Liver (tissue), 9 donors: ENCODE measurements around the gene FRMD4A. TPM values are rescaled to one million over a fixed set of nuclear protein-coding genes. Genes with fewer than 3 reads are reported as not detected.
"Not testable (repeated sequence)": the region's sequence is repeated elsewhere in the genome, so short reads cannot be mapped to it uniquely, and the experiment has no call there.

ENCODE experiments used
- DNase-seq: peaks from one replicate; pipeline ENCODE4 v3.0.0-alpha.2; 2017; ENCODE audit warnings: low spot score
- H3K27ac ChIP-seq, 2 donors: one replicate each; pipeline ENCODE4 v1.7.0; 2013; ENCODE audit warnings: inconsistent platforms in 2 of 2, low read length in 2 of 2, control low read depth in 1 of 2, low read depth in 1 of 2, mild to moderate bottlenecking in 1 of 2
- H3K27me3 ChIP-seq, 4 donors: one replicate each; pipeline versions ENCODE4 v1.6.1 to v1.7.0; 2013; ENCODE audit warnings: low read length in 3 of 4, inconsistent platforms in 1 of 4, mild to moderate bottlenecking in 1 of 4, moderate library complexity in 1 of 4; ENCODE audit not compliant: control insufficient read depth in 4 of 4, insufficient read depth in 4 of 4
- H3K36me3 ChIP-seq, 4 donors: one replicate each; pipeline versions ENCODE4 v1.6.1 to v1.7.0; 2013; ENCODE audit warnings: low read length in 3 of 4, mild to moderate bottlenecking in 3 of 4, low read depth in 1 of 4, moderate library complexity in 1 of 4; ENCODE audit not compliant: control insufficient read depth in 4 of 4, insufficient read depth in 3 of 4
- H3K4me1 ChIP-seq, 4 donors: one replicate each; pipeline versions ENCODE4 v1.6.1 to v1.7.0; 2013; ENCODE audit warnings: low read length in 3 of 4, mild to moderate bottlenecking in 3 of 4, moderate library complexity in 1 of 4; ENCODE audit not compliant: control insufficient read depth in 4 of 4, insufficient read depth in 4 of 4
- H3K4me3 ChIP-seq, 3 donors: one replicate each; pipeline versions ENCODE4 v1.6.1 to v1.7.0; 2013; ENCODE audit warnings: low read length in 3 of 3, control low read depth in 1 of 3, low read depth in 1 of 3, mild to moderate bottlenecking in 1 of 3
- H3K9ac ChIP-seq, 2 donors: one replicate each; pipeline ENCODE4 v1.7.0; 2013; ENCODE audit warnings: low read length in 2 of 2, mild to moderate bottlenecking in 2 of 2, moderate library complexity in 2 of 2, control low read depth in 1 of 2, low read depth in 1 of 2
- H3K9me3 ChIP-seq, 4 donors: one replicate each; pipeline versions ENCODE4 v1.6.1 to v1.7.0; 2013; ENCODE audit warnings: low read length in 3 of 4; ENCODE audit not compliant: control insufficient read depth in 4 of 4
- ATF3 ChIP-seq: IDR thresholded peaks from 2 replicates; pipeline ENCODE4 v1.6.1; 2016; ENCODE audit warnings: antibody characterized with exemption
- FOXA1 ChIP-seq: IDR thresholded peaks from 2 replicates; pipeline ENCODE4 v1.6.1; 2016; ENCODE audit warnings: antibody characterized with exemption
- FOXA2 ChIP-seq: IDR thresholded peaks from 2 replicates; pipeline ENCODE4 v1.6.1; 2016; ENCODE audit warnings: antibody characterized with exemption
- GABPA ChIP-seq, 2 donors: IDR thresholded peaks in 1 of 2; conservative IDR thresholded peaks in 1 of 2; 2 replicates each; pipeline ENCODE4 v1.6.1; 2016; ENCODE audit warnings: antibody characterized with exemption in 2 of 2, mild to moderate bottlenecking in 1 of 2, moderate library complexity in 1 of 2
- HNF4A ChIP-seq, 2 donors: conservative IDR thresholded peaks; 2 replicates each; pipeline ENCODE4 v1.6.1; 2016; ENCODE audit warnings: antibody characterized with exemption in 2 of 2, mild to moderate bottlenecking in 2 of 2
- HNF4G ChIP-seq: IDR thresholded peaks from 2 replicates; pipeline ENCODE4 v1.6.1; 2016; ENCODE audit warnings: antibody characterized with exemption
- JUND ChIP-seq, 2 donors: IDR thresholded peaks; 2 replicates each; pipeline ENCODE4 v1.6.1; 2016; ENCODE audit warnings: antibody characterized with exemption in 2 of 2
- MAX ChIP-seq: IDR thresholded peaks from 2 replicates; pipeline ENCODE4 v1.6.1; 2016; ENCODE audit warnings: antibody characterized with exemption
- NR2F2 ChIP-seq: IDR thresholded peaks from 2 replicates; pipeline ENCODE4 v1.6.1; 2016; ENCODE audit warnings: antibody characterized with exemption
- RAD21 ChIP-seq, 2 donors: IDR thresholded peaks; 2 replicates each; pipeline ENCODE4 v1.6.1; 2016; ENCODE audit warnings: antibody characterized with exemption in 2 of 2, mild to moderate bottlenecking in 2 of 2
- RXRA ChIP-seq, 2 donors: IDR thresholded peaks; 2 replicates each; pipeline ENCODE4 v1.6.1; 2017 to 2018; ENCODE audit warnings: antibody characterized with exemption in 2 of 2, mild to moderate bottlenecking in 1 of 2
- SP1 ChIP-seq: IDR thresholded peaks from 2 replicates; pipeline ENCODE4 v1.6.1; 2018; ENCODE audit warnings: antibody characterized with exemption, mild to moderate bottlenecking
- YY1 ChIP-seq: IDR thresholded peaks from 2 replicates; pipeline ENCODE4 v1.6.1; 2016; ENCODE audit warnings: antibody characterized with exemption, mild to moderate bottlenecking
- WGBS: extraction: QIAGEN DNeasy Blood & Tissue Kit; methylation state at CpG from one replicate; pipeline ENCODE4 v1.1.7; 2013; 5-methylcytosine and 5-hydroxymethylcytosine counted together
- polyA plus RNA-seq, 2 donors: library from polyadenylated mRNA; stranded (reverse) in 1 of 2; unstranded in 1 of 2; fragments of 200-250 nt in 1 of 2; fragments of >200 nt in 1 of 2; fragmentation: Nextera tagmentation in 1 of 2; extraction: Ambion mirVana in 1 of 2; gene quantifications; one replicate each; pipeline versions ENCODE4 v1.2.1 to v1.2.3, GENCODE V29; 2013 to 2015
- total RNA-seq, 2 donors: library from RNA; depleted of rRNA; stranded (reverse); fragments of >200 nt; gene quantifications; one replicate each; pipeline ENCODE4 v1.2.3, GENCODE V29; 2014
- TF ChIP-seq, protein P1 (sequence below): fragments of 150-350 bp; IDR thresholded peaks from 2 replicates; pipeline ENCODE4 v1.5.1; 2017; ENCODE audit warnings: improper control_type of control experiment, low read depth, low read length; ENCODE audit not compliant: missing input control
- donor health status: healthy.
- donor health status: healthy.
- donor health status: healthy.
- donor health status: healthy.
- donor health status: healthy.

Gene FRMD4A
- total and polyA plus RNA-seq, 4 donors, result 8.2 to 34.3 (median 13.1) TPM

DNA sequence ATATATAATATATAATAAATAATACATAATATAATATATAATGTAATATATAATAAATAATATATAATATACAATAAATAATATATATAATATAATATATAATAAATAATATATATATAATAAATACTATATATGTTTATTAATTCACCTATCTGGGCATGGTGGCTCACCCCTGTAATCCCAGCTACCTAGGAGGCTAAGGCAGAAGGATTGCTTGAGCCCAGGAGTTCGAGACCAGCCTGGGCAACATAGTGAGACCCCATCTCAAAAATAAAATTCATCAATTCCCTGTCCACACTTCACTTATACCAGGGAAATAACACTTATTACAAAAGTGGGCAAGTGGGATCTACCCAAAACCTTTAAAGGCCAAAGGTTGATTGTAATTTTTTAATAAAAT lies 462.9 kb downstream of the FRMD4A start:
- no peak for DNase-seq
- Histone ChIP-seq H3K4me1 (no peaks in the 10 kb centered on the region), H3K9ac (no peak overlapping the region), H3K4me3 (no peak overlapping the region), H3K27me3 (no peaks in the 10 kb centered on the region), H3K36me3 (no peaks in the 10 kb centered on the region), H3K27ac (no peak overlapping the region), H3K9me3 (no peaks in the 10 kb centered on the region)
- WGBS, result 95% methylated on average over 1 of the region's 1 CpG
- TF ChIP-seq, protein P1, sequence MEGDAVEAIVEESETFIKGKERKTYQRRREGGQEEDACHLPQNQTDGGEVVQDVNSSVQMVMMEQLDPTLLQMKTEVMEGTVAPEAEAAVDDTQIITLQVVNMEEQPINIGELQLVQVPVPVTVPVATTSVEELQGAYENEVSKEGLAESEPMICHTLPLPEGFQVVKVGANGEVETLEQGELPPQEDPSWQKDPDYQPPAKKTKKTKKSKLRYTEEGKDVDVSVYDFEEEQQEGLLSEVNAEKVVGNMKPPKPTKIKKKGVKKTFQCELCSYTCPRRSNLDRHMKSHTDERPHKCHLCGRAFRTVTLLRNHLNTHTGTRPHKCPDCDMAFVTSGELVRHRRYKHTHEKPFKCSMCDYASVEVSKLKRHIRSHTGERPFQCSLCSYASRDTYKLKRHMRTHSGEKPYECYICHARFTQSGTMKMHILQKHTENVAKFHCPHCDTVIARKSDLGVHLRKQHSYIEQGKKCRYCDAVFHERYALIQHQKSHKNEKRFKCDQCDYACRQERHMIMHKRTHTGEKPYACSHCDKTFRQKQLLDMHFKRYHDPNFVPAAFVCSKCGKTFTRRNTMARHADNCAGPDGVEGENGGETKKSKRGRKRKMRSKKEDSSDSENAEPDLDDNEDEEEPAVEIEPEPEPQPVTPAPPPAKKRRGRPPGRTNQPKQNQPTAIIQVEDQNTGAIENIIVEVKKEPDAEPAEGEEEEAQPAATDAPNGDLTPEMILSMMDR, result no peak
- TF ChIP-seq HNF4A (conservative IDR thresholded peaks at IDR 0.05) (no peak), FOXA1 (no peak), NR2F2 (no peak), SP1 (no peak), ATF3 (no peak)

DNA sequence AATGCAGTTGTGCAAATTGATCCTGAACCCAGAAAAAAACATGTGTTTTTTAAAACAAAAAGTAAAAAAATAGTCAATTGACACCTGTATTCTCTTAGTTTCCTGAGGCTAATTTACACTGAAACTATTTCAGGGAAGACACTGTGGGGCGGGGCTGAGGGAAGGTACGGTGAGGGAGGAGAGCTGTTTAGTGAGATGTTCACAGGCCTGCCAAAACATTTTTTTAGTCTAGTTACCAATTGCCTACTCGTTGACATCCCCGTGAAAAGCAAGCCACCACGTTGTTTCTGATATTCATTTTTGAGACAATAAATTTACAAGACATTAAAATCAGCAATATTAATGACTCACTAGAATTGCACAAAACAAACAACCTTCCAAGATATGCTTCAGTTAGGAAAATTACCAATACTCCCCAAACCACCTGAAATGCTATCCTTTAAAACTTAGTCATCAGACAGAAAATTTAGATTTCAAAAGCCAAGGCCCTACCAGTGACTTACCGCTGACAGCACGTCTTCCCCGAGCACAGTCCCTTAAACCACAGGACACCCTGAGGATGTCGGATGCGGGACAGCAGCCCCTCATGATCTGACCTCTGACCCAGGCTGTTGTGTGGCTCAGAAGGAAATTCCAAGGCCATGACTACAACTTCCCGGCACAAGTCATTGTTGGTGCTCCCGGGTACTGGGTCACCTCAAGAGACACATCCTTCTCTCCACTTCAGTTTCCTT lies 464.8 kb downstream of the FRMD4A start:
- no peak for DNase-seq

GRCh38 chr10:13865220-13865619 lies 465.5 kb downstream of the FRMD4A start:
- not testable (repeated sequence) for DNase-seq, H3K9me3 ChIP-seq, H3K27me3 ChIP-seq, H3K4me3 ChIP-seq, H3K36me3 ChIP-seq, H3K9ac ChIP-seq, H3K4me1 ChIP-seq
- peak overlapping the region in 1 of 2 donors; percentile 33 for H3K27ac ChIP-seq
- WGBS, result 96% methylated on average over 4 of the region's 4 CpGs

More for the DNA sequence above, 464.8 kb downstream of the FRMD4A start:
- Histone ChIP-seq H3K36me3 (no peaks in the 10 kb centered on the region), H3K4me1 (no peaks in the 10 kb centered on the region), H3K9ac (no peak overlapping the region), H3K4me3 (no peak overlapping the region), H3K9me3 (no peaks in the 10 kb centered on the region), H3K27ac (peak overlapping the region; percentile 36 to 50), H3K27me3 (no peaks in the 10 kb centered on the region)
- peak; percentile 92 for TF ChIP-seq NR2F2
- TF ChIP-seq GABPA (IDR thresholded peaks at IDR 0.05 in 1 of 2, conservative IDR thresholded peaks at IDR 0.05 in 1 of 2), result no peak
- peak in 1 of 2 donors; percentile 36 for TF ChIP-seq JUND (IDR thresholded peaks at IDR 0.05)
- peak in 1 of 2 donors; percentile 42 for TF ChIP-seq RXRA (IDR thresholded peaks at IDR 0.05)
- no peak for TF ChIP-seq SP1
- 78% methylated on average over 12 of the region's 12 CpGs for WGBS

GRCh38 chr10:13862546-13863233 lies 468.0 kb downstream of the FRMD4A start:
- no peak overlapping the region for H3K9ac ChIP-seq
- no peaks in the 10 kb centered on the region for H3K4me1 ChIP-seq
- no peak overlapping the region for H3K4me3 ChIP-seq
- H3K27ac ChIP-seq, result no peak overlapping the region
- no peak for DNase-seq
- WGBS, result 68% methylated on average over 3 of the region's 3 CpGs
- H3K36me3 ChIP-seq, result no peaks in the 10 kb centered on the region
- H3K9me3 ChIP-seq, result no peaks in the 10 kb centered on the region
- no peaks in the 10 kb centered on the region for H3K27me3 ChIP-seq
- TF ChIP-seq YY1 (no peak), GABPA (IDR thresholded peaks at IDR 0.05 in 1 of 2, conservative IDR thresholded peaks at IDR 0.05 in 1 of 2) (no peak), FOXA1 (no peak), FOXA2 (no peak), RXRA (IDR thresholded peaks at IDR 0.05) (no peak), MAX (no peak), RAD21 (IDR thresholded peaks at IDR 0.05) (no peak), HNF4A (conservative IDR thresholded peaks at IDR 0.05) (no peak), HNF4G (no peak)
- TF ChIP-seq, protein P1, result no peak
